Upper lobe of right lung (tissue), 1 donor: ENCODE data around the gene PPL. TPM values are rescaled to one million over a fixed set of nuclear protein-coding genes. Genes with fewer than 3 reads are reported as not detected.
"Not testable (repeated sequence)": the region's sequence is repeated elsewhere in the genome, so short reads cannot be mapped to it uniquely, and the experiment has no call there.

ENCODE experiments used
- ATAC-seq: fragments of 200-7000 bp; cut with Tn5 transposase; one replicate; pipeline ENCODE4 v1.9.1; 2020; ENCODE audit warnings: mild to moderate bottlenecking, moderate library complexity
- DNase-seq: peaks from one replicate; pipeline ENCODE4 v3.0.0-alpha.2; 2020
- H3K27ac ChIP-seq: fragments of 200-600 bp; one replicate; pipeline ENCODE4 v1.8.0; 2022
- H3K27me3 ChIP-seq: fragments of 200-600 bp; one replicate; pipeline ENCODE4 v1.8.0; 2022; ENCODE audit warnings: mild to moderate bottlenecking
- H3K36me3 ChIP-seq: fragments of 200-600 bp; one replicate; pipeline ENCODE4 v1.8.0; 2022
- H3K4me1 ChIP-seq: fragments of 200-600 bp; one replicate; pipeline ENCODE4 v1.8.0; 2022
- H3K4me3 ChIP-seq: fragments of 200-600 bp; one replicate; pipeline ENCODE4 v1.8.0; 2022; ENCODE audit warnings: mild to moderate bottlenecking
- H3K9me3 ChIP-seq: fragments of 200-600 bp; one replicate; pipeline ENCODE4 v1.8.0; 2022
- intact Hi-C: fragments of 100-400 bp; cut with DNase I; formaldehyde crosslinking; loops from one replicate; pipeline ENCODE4 v1.11.0; 2022
- total RNA-seq: library from RNA; stranded (reverse); fragmentation: NEBNext Ultra II Directional; extraction: Animal tissue kit (Norgen Biotek cat#: 25700); gene quantifications from one replicate; pipeline ENCODE4 v1.2.1, GENCODE V29; 2021
- TF ChIP-seq, protein P1 (sequence below): fragments of 200-600 bp; IDR thresholded peaks from one replicate; pipeline ENCODE4 v1.8.0; 2022; ENCODE audit warnings: antibody characterized with exemption
- donor health status: DM: no; HTN: yes; CAD: no; lungs with severe emphysema.

PPL gene
- total RNA-seq, 1 donor from 2014 or later = 78.1 TPM

DNA sequence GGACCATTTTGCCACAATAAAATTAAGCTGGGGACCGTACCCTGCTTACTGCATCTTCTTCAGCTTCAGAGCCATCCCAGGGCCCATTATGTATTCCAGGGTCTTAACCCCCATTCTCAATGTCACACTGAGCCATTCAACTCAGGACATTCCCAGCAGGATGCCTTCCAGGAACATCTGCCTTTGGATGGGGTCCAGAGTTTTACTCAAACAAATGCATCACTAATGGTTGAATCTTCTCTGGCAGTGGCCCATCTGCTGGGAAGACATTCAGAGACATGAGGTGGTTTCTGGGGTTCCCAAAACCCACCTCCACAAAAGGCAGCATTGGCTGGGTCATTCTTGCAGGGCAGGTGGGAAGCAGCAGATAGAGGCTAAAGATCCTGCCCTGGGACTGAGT, 17.8 kb upstream of the PPL start:
- TF ChIP-seq, protein P1, sequence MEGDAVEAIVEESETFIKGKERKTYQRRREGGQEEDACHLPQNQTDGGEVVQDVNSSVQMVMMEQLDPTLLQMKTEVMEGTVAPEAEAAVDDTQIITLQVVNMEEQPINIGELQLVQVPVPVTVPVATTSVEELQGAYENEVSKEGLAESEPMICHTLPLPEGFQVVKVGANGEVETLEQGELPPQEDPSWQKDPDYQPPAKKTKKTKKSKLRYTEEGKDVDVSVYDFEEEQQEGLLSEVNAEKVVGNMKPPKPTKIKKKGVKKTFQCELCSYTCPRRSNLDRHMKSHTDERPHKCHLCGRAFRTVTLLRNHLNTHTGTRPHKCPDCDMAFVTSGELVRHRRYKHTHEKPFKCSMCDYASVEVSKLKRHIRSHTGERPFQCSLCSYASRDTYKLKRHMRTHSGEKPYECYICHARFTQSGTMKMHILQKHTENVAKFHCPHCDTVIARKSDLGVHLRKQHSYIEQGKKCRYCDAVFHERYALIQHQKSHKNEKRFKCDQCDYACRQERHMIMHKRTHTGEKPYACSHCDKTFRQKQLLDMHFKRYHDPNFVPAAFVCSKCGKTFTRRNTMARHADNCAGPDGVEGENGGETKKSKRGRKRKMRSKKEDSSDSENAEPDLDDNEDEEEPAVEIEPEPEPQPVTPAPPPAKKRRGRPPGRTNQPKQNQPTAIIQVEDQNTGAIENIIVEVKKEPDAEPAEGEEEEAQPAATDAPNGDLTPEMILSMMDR = no peak
- DNase-seq (no peak), ATAC-seq (no peak)
- Histone ChIP-seq H3K4me1 (peaks cover 6% of the 10 kb centered on the region), H3K9me3 (no peaks in the 10 kb centered on the region), H3K4me3 (no peak overlapping the region), H3K27ac (no peak overlapping the region), H3K36me3 (no peaks in the 10 kb centered on the region), H3K27me3 (no peaks in the 10 kb centered on the region)
- intact Hi-C loops = no loop called here

DNA sequence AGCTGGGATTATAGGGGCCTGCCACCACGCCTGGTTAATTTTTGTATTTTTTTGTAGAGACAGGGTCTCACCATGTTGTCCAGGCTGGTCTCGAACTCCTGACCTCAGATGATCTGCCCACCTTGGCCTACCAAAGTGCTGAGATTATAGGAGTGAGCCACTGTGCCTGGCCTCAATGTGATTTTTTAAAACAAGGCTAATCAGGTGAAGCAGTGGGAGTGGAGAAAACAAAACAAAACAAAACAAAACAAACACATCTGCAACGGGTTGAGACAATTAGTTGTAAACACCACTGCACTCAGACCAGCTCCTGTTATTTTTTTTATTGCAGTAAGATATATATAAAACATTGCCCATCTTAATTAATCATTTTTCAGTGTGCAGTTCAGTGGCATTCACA, 14.6 kb upstream of the PPL start:
- H3K27me3 ChIP-seq, H3K9me3 ChIP-seq, H3K4me1 ChIP-seq, H3K36me3 ChIP-seq, DNase-seq, ATAC-seq, H3K27ac ChIP-seq, H3K4me3 ChIP-seq, intact Hi-C loops: not testable (repeated sequence)

DNA sequence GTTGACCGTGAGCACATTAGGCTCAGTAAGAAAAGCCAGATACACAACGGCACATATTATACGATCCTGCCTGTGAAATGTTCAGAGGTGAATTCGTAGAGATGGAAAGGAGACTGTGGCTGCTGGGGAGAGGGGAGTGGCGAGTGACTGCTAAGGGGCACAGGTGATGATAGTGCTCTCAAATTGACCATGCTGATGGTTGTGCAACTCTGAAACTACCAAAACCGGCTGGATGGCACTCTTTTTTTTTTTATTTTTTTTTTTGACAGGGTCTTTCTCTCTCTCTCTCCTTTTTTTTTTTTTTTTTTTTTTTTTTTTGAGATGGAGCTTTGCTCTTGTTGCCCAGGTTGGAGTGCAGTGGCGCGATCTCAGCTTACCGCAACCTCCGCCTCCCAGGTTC, 13.0 kb upstream of the PPL start:
- Histone ChIP-seq H3K36me3 (no peaks in the 10 kb centered on the region), H3K9me3 (no peaks in the 10 kb centered on the region), H3K4me3 (no peak overlapping the region), H3K27ac (no peak overlapping the region), H3K27me3 (no peaks in the 10 kb centered on the region), H3K4me1 (peaks cover 12% of the 10 kb centered on the region)
- DNase-seq (no peak), ATAC-seq (no peak)
- TF ChIP-seq, protein P1 = no peak
- intact Hi-C loops = no loop called here

DNA sequence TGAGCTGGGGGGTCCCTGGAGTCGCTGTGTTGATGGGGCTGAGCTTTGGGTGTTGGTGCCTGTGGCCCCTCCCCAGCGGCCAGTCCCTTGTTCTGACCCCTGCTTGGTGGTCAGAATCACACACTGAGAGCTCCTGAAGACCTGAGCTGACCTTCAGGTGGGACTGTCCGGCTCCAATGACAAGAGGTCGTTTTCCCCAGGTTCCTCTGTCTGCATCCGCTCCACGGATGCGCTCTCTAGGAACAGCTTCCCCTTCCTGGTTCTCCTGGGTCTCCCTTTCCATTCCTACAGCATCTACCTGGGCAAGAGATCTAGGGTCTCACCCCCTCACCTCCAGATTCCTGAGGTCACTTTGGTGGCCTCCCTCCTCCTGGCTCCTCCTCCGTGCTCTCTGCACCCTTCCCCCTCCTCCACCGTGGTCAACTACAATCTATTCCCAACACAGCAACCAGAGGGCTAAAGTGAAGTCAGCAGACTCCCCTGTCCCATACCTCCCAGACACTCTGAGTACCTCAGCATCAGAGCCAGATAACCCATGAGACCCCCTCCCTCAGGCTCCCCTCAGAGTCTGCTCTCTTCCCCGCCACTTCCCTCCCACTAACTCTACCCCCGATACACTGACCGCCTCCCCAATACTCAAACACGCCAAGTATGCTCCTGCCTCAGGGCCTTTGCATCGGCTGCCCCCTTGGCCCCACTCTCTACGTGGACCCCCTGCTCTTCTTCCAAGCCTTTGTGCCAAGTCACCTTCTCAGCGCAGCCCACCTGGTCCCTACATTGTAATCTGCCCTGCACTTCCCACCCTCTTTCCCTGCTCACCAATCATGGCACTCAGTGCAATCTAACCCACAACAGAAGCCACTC, 12.2 kb upstream of the PPL start:
- H3K36me3 ChIP-seq = no peaks in the 10 kb centered on the region
- intact Hi-C loops = no loop called here
- no peaks in the 10 kb centered on the region for H3K9me3 ChIP-seq
- H3K4me3 ChIP-seq = no peak overlapping the region
- no peaks in the 10 kb centered on the region for H3K27me3 ChIP-seq
- TF ChIP-seq, protein P1 = no peak
- H3K4me1 ChIP-seq = peaks cover 20% of the 10 kb centered on the region
- DNase-seq (no peak), ATAC-seq (no peak)
- H3K27ac ChIP-seq = no peak overlapping the region

DNA sequence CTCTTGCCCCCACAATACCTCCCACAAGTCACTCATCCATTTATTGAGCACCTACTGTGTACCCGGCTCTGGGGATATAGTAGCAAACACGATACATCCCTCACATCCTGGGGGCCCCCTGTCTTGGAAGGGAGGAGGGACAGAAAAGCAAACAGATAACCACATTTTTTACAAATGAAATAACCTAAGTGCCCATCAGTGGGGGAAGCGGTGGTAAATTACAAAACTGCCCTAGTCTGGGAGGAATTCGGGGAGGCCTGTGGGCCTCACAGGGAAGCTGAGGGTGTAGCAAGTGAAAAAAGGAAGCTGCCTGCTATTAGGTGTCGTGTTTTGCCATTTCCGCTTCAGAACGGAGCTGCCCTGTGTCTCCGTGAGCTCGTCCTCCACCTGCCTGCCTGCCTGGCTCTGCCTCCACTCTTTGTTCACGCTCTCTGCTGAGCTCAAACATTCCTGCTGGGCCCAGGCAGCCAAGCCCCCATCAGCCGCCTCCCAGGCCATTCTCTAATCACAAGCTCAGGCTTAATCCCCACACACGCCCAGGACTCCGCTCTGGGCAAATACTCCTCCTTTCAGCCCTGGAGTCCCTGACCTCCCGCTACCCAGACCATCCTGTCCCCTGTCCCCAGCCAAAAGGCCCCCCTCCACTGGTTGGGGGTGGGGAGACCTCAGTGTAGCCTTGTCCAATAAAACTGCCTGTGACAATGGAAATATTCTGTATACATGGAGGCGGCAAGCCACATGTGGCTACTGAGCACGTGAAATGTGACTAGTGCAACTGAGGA, 11.0 kb upstream of the PPL start:
- no peak for DNase-seq
- Histone ChIP-seq H3K27ac (no peak overlapping the region), H3K27me3 (no peaks in the 10 kb centered on the region), H3K4me1 (peaks cover 33% of the 10 kb centered on the region), H3K36me3 (no peaks in the 10 kb centered on the region), H3K9me3 (no peaks in the 10 kb centered on the region), H3K4me3 (no peak overlapping the region)
- peak; percentile 11 for ATAC-seq
- intact Hi-C loops = no loop called here
- TF ChIP-seq, protein P1 = no peak

DNA sequence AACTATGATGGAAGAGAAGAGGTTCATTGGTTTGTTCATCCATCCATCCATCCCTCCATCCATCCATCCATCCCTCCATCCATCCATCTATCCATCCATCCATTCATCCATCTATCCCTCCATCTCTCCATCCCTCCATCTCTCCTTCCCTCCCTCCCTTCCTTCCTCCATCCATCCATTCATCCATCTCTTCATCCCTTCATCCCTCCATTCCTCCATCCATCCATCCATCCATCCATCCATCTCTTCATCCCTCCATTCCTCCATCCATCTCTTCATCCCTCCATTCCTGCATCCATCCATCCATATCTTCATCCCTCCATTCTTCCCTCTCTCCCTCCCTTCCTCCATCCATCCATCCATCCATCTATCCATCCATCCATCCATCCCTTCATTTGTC, 10.0 kb upstream of the PPL start:
- no peak for DNase-seq
- ATAC-seq = no peak
- Histone ChIP-seq H3K4me3 (no peak overlapping the region), H3K27ac (no peak overlapping the region), H3K36me3 (no peaks in the 10 kb centered on the region), H3K4me1 (peaks cover 37% of the 10 kb centered on the region), H3K27me3 (no peaks in the 10 kb centered on the region), H3K9me3 (no peaks in the 10 kb centered on the region)
- TF ChIP-seq, protein P1 = no peak
- intact Hi-C loops = no loop called here
